GM19452 (cell line): ENCODE data around the gene TTLL12.

Experiments used
- ATAC-seq: cut with Tn5 transposase; IDR thresholded peaks from one replicate; pipeline ENCODE4 v1.9.1; 2021; ENCODE audit not compliant: unreplicated experiment

Gene TTLL12

GRCh38 chr22:43131773-43132501 is 55.0 kb downstream of the TTLL12 start:
- no peak for ATAC-seq

- ATAC-seq = no peak
These were observed 57.2 kb downstream of the TTLL12 start for GRCh38 chr22:43129426-43130425.

- no peak for ATAC-seq
These were observed 58.0 kb downstream of the TTLL12 start for GRCh38 chr22:43128928-43129424.

GRCh38 chr22:43128116-43128515 is 58.8 kb downstream of the TTLL12 start:
- ATAC-seq = no peak

GRCh38 chr22:43127166-43127908 is 59.6 kb downstream of the TTLL12 start:
- no peak for ATAC-seq

GRCh38 chr22:43126501-43127165 is 60.3 kb downstream of the TTLL12 start:
- no peak for ATAC-seq

GRCh38 chr22:43118953-43119458 is 67.9 kb downstream of the TTLL12 start:
- ATAC-seq = peak; percentile 46

- ATAC-seq = no peak
These were observed 68.7 kb downstream of the TTLL12 start for GRCh38 chr22:43118024-43118849.

GRCh38 chr22:43116932-43117331 is 70.0 kb downstream of the TTLL12 start:
- ATAC-seq = no peak
